Parathyroid adenoma (tissue), 2 donors: ENCODE results near the gene RNF115.

Source experiments
- H2AFZ ChIP-seq: fragments of 300-600 bp; sonication (generic); one replicate; pipeline ENCODE4 v1.7.0; 2017; ENCODE audit warnings: antibody characterized with exemption, mild to moderate bottlenecking
- H3K27ac ChIP-seq: fragments of 300-600 bp; sonication (generic); one replicate; pipeline ENCODE4 v1.7.0; 2017
- H3K27me3 ChIP-seq: fragments of 300-600 bp; sonication (generic); one replicate; pipeline ENCODE4 v1.7.0; 2017; ENCODE audit warnings: low read length; ENCODE audit not compliant: control insufficient read depth, insufficient read depth
- H3K36me3 ChIP-seq: fragments of 300-600 bp; sonication (generic); one replicate; pipeline ENCODE4 v1.7.0; 2017; ENCODE audit warnings: low read length; ENCODE audit not compliant: control insufficient read depth, insufficient read depth
- H3K4me1 ChIP-seq: fragments of 300-600 bp; sonication (generic); one replicate; pipeline ENCODE4 v1.7.0; 2017; ENCODE audit warnings: control low read depth
- H3K4me2 ChIP-seq: fragments of 300-600 bp; sonication (generic); one replicate; pipeline ENCODE4 v1.7.0; 2017; ENCODE audit warnings: low read length
- H3K4me3 ChIP-seq: fragments of 300-600 bp; sonication (generic); one replicate; pipeline ENCODE4 v1.7.0; 2017; ENCODE audit warnings: low read depth, low read length
- H3K79me2 ChIP-seq: fragments of 300-600 bp; sonication (generic); one replicate; pipeline ENCODE4 v1.7.0; 2017; ENCODE audit warnings: control low read depth
- H3K9ac ChIP-seq: fragments of 300-600 bp; sonication (generic); one replicate; pipeline ENCODE4 v1.7.0; 2017; ENCODE audit warnings: mild to moderate bottlenecking
- H3K9me3 ChIP-seq: fragments of 300-600 bp; sonication (generic); one replicate; pipeline ENCODE4 v1.7.0; 2017; ENCODE audit warnings: low read length; ENCODE audit not compliant: control insufficient read depth
- TF ChIP-seq, protein P1 (sequence below): fragments of 300-600 bp; sonication (generic); IDR thresholded peaks from one replicate; pipeline ENCODE4 v1.7.0; 2017; ENCODE audit warnings: antibody characterized with exemption, mild to moderate bottlenecking
- donor health status: primary hyperparathyroidism.

The RNF115 gene

DNA sequence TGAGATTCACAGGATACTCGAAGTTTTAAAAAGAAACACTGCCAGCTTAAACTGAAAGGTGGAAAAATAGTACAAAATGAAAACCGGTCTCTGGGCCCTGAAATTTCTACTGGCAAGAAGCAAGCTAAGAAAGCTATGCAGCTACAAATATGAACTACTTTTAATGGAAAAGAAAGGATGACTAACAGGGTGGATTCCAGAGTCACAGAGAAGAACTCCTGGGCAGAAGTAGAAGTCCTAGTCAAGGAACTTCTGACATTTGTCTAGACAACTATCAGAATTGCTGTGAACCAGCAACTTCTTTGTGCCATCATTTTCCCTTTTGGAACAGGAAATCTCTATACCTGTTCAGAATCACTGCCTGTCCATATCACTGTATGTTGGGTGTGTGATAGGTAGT is 66.5 kb downstream of the RNF115 start:
- Histone ChIP-seq H2AFZ (no peak overlapping the region), H3K4me1 (no peaks in the 10 kb centered on the region), H3K79me2 (no peaks in the 10 kb centered on the region), H3K4me3 (no peak overlapping the region), H3K36me3 (no peaks in the 10 kb centered on the region), H3K27me3 (no peaks in the 10 kb centered on the region), H3K9ac (no peak overlapping the region), H3K4me2 (no peak overlapping the region), H3K27ac (no peak overlapping the region), H3K9me3 (no peaks in the 10 kb centered on the region)
- TF ChIP-seq, protein P1, sequence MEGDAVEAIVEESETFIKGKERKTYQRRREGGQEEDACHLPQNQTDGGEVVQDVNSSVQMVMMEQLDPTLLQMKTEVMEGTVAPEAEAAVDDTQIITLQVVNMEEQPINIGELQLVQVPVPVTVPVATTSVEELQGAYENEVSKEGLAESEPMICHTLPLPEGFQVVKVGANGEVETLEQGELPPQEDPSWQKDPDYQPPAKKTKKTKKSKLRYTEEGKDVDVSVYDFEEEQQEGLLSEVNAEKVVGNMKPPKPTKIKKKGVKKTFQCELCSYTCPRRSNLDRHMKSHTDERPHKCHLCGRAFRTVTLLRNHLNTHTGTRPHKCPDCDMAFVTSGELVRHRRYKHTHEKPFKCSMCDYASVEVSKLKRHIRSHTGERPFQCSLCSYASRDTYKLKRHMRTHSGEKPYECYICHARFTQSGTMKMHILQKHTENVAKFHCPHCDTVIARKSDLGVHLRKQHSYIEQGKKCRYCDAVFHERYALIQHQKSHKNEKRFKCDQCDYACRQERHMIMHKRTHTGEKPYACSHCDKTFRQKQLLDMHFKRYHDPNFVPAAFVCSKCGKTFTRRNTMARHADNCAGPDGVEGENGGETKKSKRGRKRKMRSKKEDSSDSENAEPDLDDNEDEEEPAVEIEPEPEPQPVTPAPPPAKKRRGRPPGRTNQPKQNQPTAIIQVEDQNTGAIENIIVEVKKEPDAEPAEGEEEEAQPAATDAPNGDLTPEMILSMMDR = no peak

DNA sequence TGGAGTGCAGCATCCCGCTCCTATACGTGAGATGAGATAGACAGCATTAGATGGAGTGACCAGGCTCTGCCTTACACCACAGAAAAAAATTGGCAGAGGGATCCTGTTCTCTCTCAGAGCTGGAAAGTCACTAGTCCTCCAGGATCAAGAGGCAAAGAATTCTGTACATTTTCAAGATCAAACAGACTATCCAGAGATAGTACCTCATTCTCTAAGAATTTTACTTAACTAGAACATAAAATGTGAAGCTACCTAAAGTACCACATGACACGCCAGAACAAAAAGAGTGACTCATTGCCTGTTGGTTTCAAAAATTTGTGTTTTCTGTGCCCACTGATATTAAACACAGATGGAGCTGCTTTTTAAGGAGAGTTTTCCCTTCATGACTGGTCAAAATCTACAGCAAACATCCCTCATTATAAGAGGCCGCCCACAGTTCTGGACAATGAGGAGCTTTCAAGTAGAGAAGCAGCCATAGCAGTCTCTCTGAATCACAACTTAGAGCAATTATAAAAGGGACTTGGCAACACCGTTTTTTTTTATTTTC is 72.3 kb downstream of the RNF115 start:
- no peaks in the 10 kb centered on the region for H3K9me3 ChIP-seq
- TF ChIP-seq, protein P1 = no peak
- no peak overlapping the region for H3K4me3 ChIP-seq
- H3K27me3 ChIP-seq = no peaks in the 10 kb centered on the region
- no peaks in the 10 kb centered on the region for H3K4me1 ChIP-seq
- H3K36me3 ChIP-seq = no peaks in the 10 kb centered on the region
- H3K27ac ChIP-seq = no peak overlapping the region
- no peak overlapping the region for H3K4me2 ChIP-seq
- H3K9ac ChIP-seq = no peak overlapping the region
- no peaks in the 10 kb centered on the region for H3K79me2 ChIP-seq
- H2AFZ ChIP-seq = no peak overlapping the region

DNA sequence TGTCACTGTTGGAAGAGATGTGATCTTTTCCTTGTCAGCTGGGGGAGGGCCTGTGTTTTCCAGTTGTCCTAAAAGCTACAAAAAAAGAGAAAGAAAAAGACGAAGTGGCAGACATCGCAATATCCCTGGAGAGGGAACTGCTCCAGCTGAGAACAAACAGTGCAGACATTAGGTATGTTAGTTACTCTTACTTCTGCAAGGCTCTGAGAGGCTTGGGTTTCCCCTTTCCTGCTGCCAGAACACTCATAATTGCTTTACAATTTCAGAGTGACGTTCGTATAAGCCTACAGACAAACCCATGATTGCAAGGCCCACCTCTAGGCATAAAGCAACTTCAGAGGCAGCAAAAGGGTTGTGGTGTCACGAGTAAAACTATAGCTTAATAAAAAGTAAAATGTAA is 73.5 kb downstream of the RNF115 start:
- no peaks in the 10 kb centered on the region for H3K79me2 ChIP-seq
- H3K4me2 ChIP-seq = no peak overlapping the region
- no peak overlapping the region for H2AFZ ChIP-seq
- TF ChIP-seq, protein P1 = no peak
- no peaks in the 10 kb centered on the region for H3K4me1 ChIP-seq
- no peaks in the 10 kb centered on the region for H3K27me3 ChIP-seq
- H3K27ac ChIP-seq = no peak overlapping the region
- no peak overlapping the region for H3K4me3 ChIP-seq
- H3K9ac ChIP-seq = no peak overlapping the region
- no peaks in the 10 kb centered on the region for H3K36me3 ChIP-seq
- H3K9me3 ChIP-seq = no peaks in the 10 kb centered on the region

DNA sequence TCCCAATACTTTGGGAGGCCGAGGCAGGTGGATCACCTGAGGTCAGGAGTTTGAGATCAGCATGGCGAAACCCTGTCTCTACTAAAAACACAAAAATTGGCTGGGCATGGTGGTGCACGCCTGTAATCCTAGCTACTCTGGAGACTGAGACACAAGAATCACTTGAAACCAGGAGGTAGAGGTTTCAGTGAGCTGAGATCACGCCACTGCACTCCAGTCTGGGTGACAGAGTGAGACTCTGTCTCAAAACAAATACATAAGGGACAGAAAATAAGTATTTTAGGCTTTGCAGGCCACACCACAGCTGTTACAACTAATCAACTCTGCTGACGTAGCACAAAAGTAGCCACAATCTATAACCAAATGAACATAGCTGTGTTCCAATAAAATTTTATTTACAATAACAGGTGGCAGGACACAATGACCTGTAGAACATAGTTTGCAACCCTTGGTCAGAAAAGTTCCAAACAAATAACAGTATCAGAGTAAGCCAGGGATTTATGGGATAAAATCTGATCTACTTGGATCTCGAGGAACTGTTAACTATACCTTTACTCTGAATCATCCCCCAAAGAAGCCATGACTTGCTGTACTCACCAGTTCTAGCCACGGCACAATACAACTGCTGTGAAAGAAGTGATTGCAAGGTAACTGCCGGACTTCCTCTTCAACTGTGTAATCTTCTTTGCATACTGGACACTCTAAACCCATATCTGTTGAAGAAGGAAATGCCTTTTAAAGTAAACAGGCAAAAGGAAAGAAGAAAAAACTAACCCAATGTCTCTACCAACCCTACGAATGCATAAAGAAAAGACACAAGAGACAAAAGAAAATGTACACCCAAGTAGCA is 76.3 kb downstream of the RNF115 start:
- Histone ChIP-seq H3K4me3 (no peak overlapping the region), H3K79me2 (no peaks in the 10 kb centered on the region), H3K4me1 (no peaks in the 10 kb centered on the region), H3K9me3 (no peaks in the 10 kb centered on the region), H3K27me3 (no peaks in the 10 kb centered on the region), H3K4me2 (no peak overlapping the region), H2AFZ (no peak overlapping the region), H3K9ac (no peak overlapping the region), H3K27ac (no peak overlapping the region), H3K36me3 (no peaks in the 10 kb centered on the region)
- TF ChIP-seq, protein P1 = no peak
